Lower lobe of right lung (tissue), 2 donors: ENCODE data around the gene ELANE. TPM values are rescaled to one million over a fixed set of nuclear protein-coding genes. Genes with fewer than 3 reads are reported as not detected.

Experiments used
- ATAC-seq, 2 donors: fragments of 200-7000 bp; cut with Tn5 transposase; one replicate each; pipeline ENCODE4 v1.9.1; 2020 to 2022; ENCODE audit warnings: mild to moderate bottlenecking in 2 of 2, moderate library complexity in 2 of 2
- DNase-seq: peaks from one replicate; pipeline ENCODE4 v3.0.0-alpha.2; 2020
- H3K27ac ChIP-seq: fragments of 200-600 bp; one replicate; pipeline ENCODE4 v1.8.0; 2022
- H3K27me3 ChIP-seq: fragments of 200-600 bp; one replicate; pipeline ENCODE4 v1.8.0; 2022; ENCODE audit warnings: low read depth
- H3K36me3 ChIP-seq: fragments of 200-600 bp; one replicate; pipeline ENCODE4 v1.8.0; 2022; ENCODE audit warnings: mild to moderate bottlenecking
- H3K4me1 ChIP-seq: fragments of 200-600 bp; one replicate; pipeline ENCODE4 v1.8.0; 2022
- H3K4me3 ChIP-seq: fragments of 200-600 bp; one replicate; pipeline ENCODE4 v1.8.0; 2022; ENCODE audit warnings: mild to moderate bottlenecking
- H3K9me3 ChIP-seq: fragments of 200-600 bp; one replicate; pipeline ENCODE4 v1.8.0; 2022
- CTCF ChIP-seq: fragments of 200-600 bp; IDR thresholded peaks from one replicate; pipeline ENCODE4 v1.8.0; 2022; ENCODE audit warnings: antibody characterized with exemption, mild to moderate bottlenecking
- intact Hi-C: fragments of 100-400 bp; cut with DNase I; formaldehyde crosslinking; loops from one replicate; pipeline ENCODE4 v1.11.0; 2022
- total RNA-seq: library from RNA; stranded (reverse); fragmentation: NEBNext Ultra II Directional; extraction: Animal tissue kit (Norgen Biotek cat#: 25700); gene quantifications from one replicate; pipeline ENCODE4 v1.2.1, GENCODE V29; 2021
- donor health status: DM: no; HTN: yes; CAD: no; lungs with severe emphysema.

Gene ELANE
- total RNA-seq, 1 donor from 2014 or later: 0.97 TPM

- H3K27ac ChIP-seq: no peak overlapping the region
Observed at GRCh38 chr19:883661-884211, 31.6 kb downstream of the ELANE start.

DNA sequence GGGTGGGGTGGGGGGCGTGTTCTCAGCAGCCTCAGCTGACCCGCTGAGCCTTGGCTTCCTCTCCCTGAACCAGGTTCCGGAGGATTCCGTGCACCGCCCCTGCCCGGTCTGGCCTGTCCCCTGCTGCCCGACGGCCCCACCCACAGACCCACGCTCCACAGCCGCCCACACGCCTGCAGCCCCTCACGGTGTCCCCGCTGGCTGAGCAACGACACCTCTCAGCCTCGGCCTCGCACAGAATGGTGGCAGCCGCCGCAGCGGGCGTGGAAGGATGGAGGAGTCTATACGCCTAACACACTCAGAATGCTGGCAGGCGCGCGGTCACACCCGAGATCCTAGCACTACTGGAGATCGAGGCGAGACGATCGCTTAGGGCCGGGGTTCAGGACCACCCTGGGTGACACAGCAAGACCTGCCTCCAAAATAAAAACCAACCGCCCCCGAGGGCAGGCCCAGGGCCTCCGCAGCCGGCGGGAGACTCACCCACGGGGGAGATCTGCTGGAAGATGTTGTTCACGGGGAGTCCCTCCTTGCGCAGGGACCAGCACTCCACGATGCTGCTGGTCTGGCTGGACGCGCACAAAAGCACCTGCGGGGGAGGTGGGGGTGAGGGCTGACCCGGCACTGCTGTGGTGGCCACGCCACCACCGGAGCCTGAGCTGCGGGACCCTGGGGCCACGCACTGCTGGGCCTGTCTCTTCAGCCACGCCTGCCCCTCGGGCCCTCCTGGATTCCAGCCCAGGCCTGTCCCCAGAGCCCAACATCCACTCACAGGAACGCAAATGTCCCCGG, 32.5 kb downstream of the ELANE start:
- TF ChIP-seq CTCF: no peak
- Histone ChIP-seq H3K4me1 (no peaks in the 10 kb centered on the region), H3K9me3 (no peaks in the 10 kb centered on the region), H3K27ac (no peak overlapping the region), H3K4me3 (no peak overlapping the region), H3K27me3 (no peaks in the 10 kb centered on the region), H3K36me3 (peaks cover 88% of the 10 kb centered on the region)
- DNase-seq (no peak), ATAC-seq (no peak)
- intact Hi-C loops: no loop called here

More at GRCh38 chr19:883661-884211, 31.6 kb downstream of the ELANE start:
- Histone ChIP-seq H3K4me1 (no peaks in the 10 kb centered on the region), H3K36me3 (peaks cover 83% of the 10 kb centered on the region), H3K27me3 (no peaks in the 10 kb centered on the region), H3K9me3 (no peaks in the 10 kb centered on the region), H3K4me3 (no peak overlapping the region)
- intact Hi-C loops: no loop called here
- peak; percentile 66 to 92 for ATAC-seq
- no peak for TF ChIP-seq CTCF
- peak; percentile 67 for DNase-seq

GRCh38 chr19:885536-886224, 33.6 kb downstream of the ELANE start:
- H3K36me3 ChIP-seq: peaks cover 91% of the 10 kb centered on the region

DNA sequence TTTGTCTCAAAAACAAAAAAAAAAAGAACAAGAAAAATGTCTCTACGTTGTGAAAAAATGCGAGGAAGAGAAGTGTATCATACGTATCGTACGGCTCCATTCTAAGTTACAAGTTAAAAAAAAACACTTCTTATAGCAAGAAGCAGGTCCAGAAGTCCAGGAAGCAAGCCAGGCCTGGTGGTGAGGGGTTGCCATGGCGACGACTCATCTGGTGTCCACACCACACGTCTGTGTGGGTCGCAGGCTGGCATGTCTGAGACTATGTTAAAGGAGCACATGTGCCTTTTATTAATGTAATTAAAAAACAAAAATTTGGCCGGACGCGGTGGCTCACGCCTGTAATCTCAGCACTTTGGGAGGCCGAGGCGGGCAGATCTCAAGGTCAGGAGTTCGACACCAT, 35.0 kb downstream of the ELANE start:
- Histone ChIP-seq H3K36me3 (peaks cover 81% of the 10 kb centered on the region), H3K4me1 (peaks cover 3% of the 10 kb centered on the region), H3K27me3 (no peaks in the 10 kb centered on the region), H3K9me3 (no peaks in the 10 kb centered on the region), H3K4me3 (no peak overlapping the region), H3K27ac (no peak overlapping the region)
- intact Hi-C loops: no loop called here
- ATAC-seq (no peak), DNase-seq (no peak)
- no peak for TF ChIP-seq CTCF

More at GRCh38 chr19:885536-886224, 33.6 kb downstream of the ELANE start:
- Histone ChIP-seq H3K4me1 (no peaks in the 10 kb centered on the region), H3K9me3 (no peaks in the 10 kb centered on the region), H3K27ac (no peak overlapping the region), H3K4me3 (no peak overlapping the region), H3K27me3 (no peaks in the 10 kb centered on the region)
- ATAC-seq (no peak), DNase-seq (no peak)
- no peak for TF ChIP-seq CTCF
- intact Hi-C loops: no loop called here

- Histone ChIP-seq H3K27ac (no peak overlapping the region), H3K4me3 (no peak overlapping the region), H3K9me3 (no peaks in the 10 kb centered on the region), H3K36me3 (peaks cover 76% of the 10 kb centered on the region), H3K4me1 (peaks cover 5% of the 10 kb centered on the region), H3K27me3 (no peaks in the 10 kb centered on the region)
- intact Hi-C loops: no loop called here
- no peak for TF ChIP-seq CTCF
- DNase-seq (no peak), ATAC-seq (no peak)
Observed at GRCh38 chr19:887599-887998, 35.5 kb downstream of the ELANE start.
